H1 (cell line): Measurements from ENCODE around the gene CDC42BPB. TPM values are rescaled to one million over a fixed set of nuclear protein-coding genes. Genes with fewer than 3 reads are reported as not detected.

Experiments
- CTCF ChIA-PET: fragments of 300-600 bp; sonication (Branson Sonifier 250); formaldehyde crosslinking; loops from one replicate; lab custom pipeline; 2021; ENCODE audit not compliant: partially characterized antibody; lab: Charles Lee
- POLR2A ChIA-PET: fragments of 300-600 bp; sonication (Branson Sonifier 250); formaldehyde crosslinking; loops from one replicate; lab custom pipeline; 2021; ENCODE audit warnings: inconsistent platforms; ENCODE audit not compliant: partially characterized antibody; lab: Charles Lee
- DNase-seq, 2 experiments: peaks; one replicate each; pipeline versions ENCODE4 v3.0.0 to v3.0.0-alpha.2; 2010 to 2022; ENCODE audit warnings: low spot score in 2 of 2, low read depth in 1 of 2, mixed read lengths in 1 of 2
- FAIRE-seq: peaks from 2 replicates; lab custom pipeline; 2011; peaks lifted over from hg19 to GRCh38; lab: Jason Lieb, UNC
- H2AFZ ChIP-seq: 2 replicates; pipeline ENCODE4 v1.8.1; 2012; ENCODE audit warnings: low read length, inconsistent platforms
- H2AK5ac ChIP-seq: 2 replicates; pipeline ENCODE4 v1.6.1; 2013; ENCODE audit warnings: low read depth, low read length
- H2BK120ac ChIP-seq: replicated peaks from 2 replicates; pipeline ENCODE3; 2013; ENCODE audit warnings: low read depth, low read length, inconsistent platforms
- H2BK12ac ChIP-seq: 2 replicates; pipeline ENCODE4 v1.6.1; 2013; ENCODE audit warnings: low read depth, low read length
- H2BK15ac ChIP-seq: 2 replicates; pipeline ENCODE4 v1.6.1; 2013; ENCODE audit warnings: low read length
- H2BK20ac ChIP-seq: 2 replicates; pipeline ENCODE4 v1.6.1; 2013; ENCODE audit warnings: low read length
- H2BK5ac ChIP-seq: 2 replicates; pipeline ENCODE4 v1.6.1; 2013; ENCODE audit warnings: low read depth, low read length
- H3K14ac ChIP-seq: 2 replicates; pipeline ENCODE4 v1.6.1; 2013; ENCODE audit warnings: inconsistent platforms; ENCODE audit not compliant: insufficient read length
- H3K18ac ChIP-seq: 2 replicates; pipeline ENCODE4 v1.6.1; 2013; ENCODE audit warnings: low read length; ENCODE audit errors: extremely low read depth
- H3K23ac ChIP-seq: 2 replicates; pipeline ENCODE4 v1.6.1; 2013; ENCODE audit warnings: inconsistent platforms; ENCODE audit not compliant: insufficient read length
- H3K23me2 ChIP-seq: 2 replicates; pipeline ENCODE4 v1.6.1; 2013; ENCODE audit warnings: low read depth, low read length
- H3K27ac ChIP-seq: 2 replicates; pipeline ENCODE4 v1.6.1; 2011; ENCODE audit warnings: low read depth, low read length, inconsistent platforms
- H3K27me3 ChIP-seq, 4 experiments: replicated peaks in 1 of 4; 1 replicate in 1 of 4; 2 replicates in 3 of 4; pipeline versions ENCODE4 v1.6.1 to v1.8.1; 2011 to 2013; ENCODE audit warnings: low read length in 3 of 4, mild to moderate bottlenecking in 3 of 4, inconsistent platforms in 2 of 4, mixed read lengths in 2 of 4, moderate library complexity in 1 of 4; ENCODE audit not compliant: control insufficient read depth in 3 of 4, insufficient read depth in 3 of 4; ENCODE audit errors: extremely low read depth in 1 of 4
- H3K36me3 ChIP-seq, 4 experiments: 2 replicates each; pipeline versions ENCODE4 v1.6.1 to v1.8.1; 2011 to 2013; ENCODE audit warnings: mild to moderate bottlenecking in 4 of 4, low read length in 3 of 4, moderate library complexity in 2 of 4, control low read depth in 1 of 4, inconsistent platforms in 1 of 4; ENCODE audit not compliant: insufficient read depth in 4 of 4, control insufficient read depth in 2 of 4
- H3K4ac ChIP-seq: replicated peaks from 2 replicates; pipeline ENCODE3; 2013; ENCODE audit warnings: low read length, low read depth, mixed read lengths, inconsistent platforms; ENCODE audit not compliant: insufficient read length
- H3K4me1 ChIP-seq, 4 experiments: replicated peaks in 1 of 4; 1 replicate in 1 of 4; 2 replicates in 3 of 4; pipeline versions ENCODE4 v1.6.1 to v1.8.1; 2011 to 2013; ENCODE audit warnings: low read length in 3 of 4, inconsistent platforms in 2 of 4, mixed read lengths in 1 of 4; ENCODE audit not compliant: insufficient read depth in 4 of 4, control insufficient read depth in 3 of 4
- H3K4me2 ChIP-seq, 2 experiments: 2 replicates each; pipeline versions ENCODE4 v1.6.1 to v1.8.1; 2011 to 2013; ENCODE audit warnings: low read depth in 2 of 2, low read length in 2 of 2, control low read depth in 1 of 2, inconsistent platforms in 1 of 2, mild to moderate bottlenecking in 1 of 2; ENCODE audit not compliant: insufficient read depth in 1 of 2
- H3K4me3 ChIP-seq, 4 experiments: fragments of 200-600, 300-600 bp in 1 of 4; sonication (generic), shearing (Covaris generic), sonication (Bioruptor Twin) in 1 of 4; 2 replicates each; pipeline versions ENCODE4 v1.5.1 to v1.8.1; 2011 to 2016; ENCODE audit warnings: low read length in 4 of 4, low read depth in 3 of 4, control low read depth in 2 of 4, inconsistent platforms in 2 of 4, mild to moderate bottlenecking in 2 of 4, mixed read lengths in 1 of 4, moderate library complexity in 1 of 4; ENCODE audit not compliant: insufficient read depth in 2 of 4; ENCODE audit errors: extremely low read depth in 1 of 4
- H3K56ac ChIP-seq: replicated peaks from 2 replicates; pipeline ENCODE3; 2013; ENCODE audit warnings: low read depth, mild to moderate bottlenecking, mixed read lengths, low read length, inconsistent platforms; ENCODE audit not compliant: insufficient read length
- H3K79me1 ChIP-seq: 2 replicates; pipeline ENCODE4 v1.6.1; 2013; ENCODE audit warnings: low read depth, low read length, control low read depth
- H3K79me2 ChIP-seq, 2 experiments: 2 replicates each; pipeline versions ENCODE4 v1.6.1 to v1.8.1; 2012 to 2013; ENCODE audit warnings: low read length in 2 of 2, mild to moderate bottlenecking in 2 of 2, inconsistent platforms in 1 of 2; ENCODE audit not compliant: insufficient read depth in 2 of 2, control insufficient read depth in 1 of 2
- H3K9ac ChIP-seq, 4 experiments: replicated peaks in 1 of 4; 1 replicate in 1 of 4; 2 replicates in 3 of 4; pipeline versions ENCODE4 v1.6.1 to v1.8.1; 2011 to 2013; ENCODE audit warnings: low read depth in 3 of 4, low read length in 3 of 4, control low read depth in 2 of 4, mild to moderate bottlenecking in 2 of 4, moderate library complexity in 2 of 4, inconsistent platforms in 1 of 4; ENCODE audit errors: extremely low read depth in 1 of 4
- H3K9me3 ChIP-seq, 2 experiments: 2 replicates each; pipeline versions ENCODE4 v1.6.1 to v1.8.1; 2012 to 2013; ENCODE audit warnings: mild to moderate bottlenecking in 2 of 2, moderate library complexity in 2 of 2, control low read depth in 1 of 2, inconsistent platforms in 1 of 2, low read depth in 1 of 2, low read length in 1 of 2, mixed read lengths in 1 of 2; ENCODE audit not compliant: insufficient read depth in 2 of 2
- H4K20me1 ChIP-seq, 2 experiments: replicated peaks in 1 of 2; 2 replicates each; pipeline versions ENCODE3 to v1.8.1; 2011 to 2013; ENCODE audit warnings: inconsistent platforms in 2 of 2, low read length in 2 of 2, mild to moderate bottlenecking in 1 of 2; ENCODE audit not compliant: insufficient read depth in 2 of 2, control insufficient read depth in 1 of 2
- H4K5ac ChIP-seq: 2 replicates; pipeline ENCODE4 v1.6.1; 2013; ENCODE audit warnings: low read length, low read depth, mixed read lengths, inconsistent platforms; ENCODE audit not compliant: insufficient read length
- H4K8ac ChIP-seq: 2 replicates; pipeline ENCODE4 v1.8.0; 2013; ENCODE audit warnings: mild to moderate bottlenecking, moderate library complexity, low read length, inconsistent platforms; ENCODE audit not compliant: insufficient read depth; ENCODE audit errors: extremely low read depth
- H4K91ac ChIP-seq: replicated peaks from 2 replicates; pipeline ENCODE3; 2013; ENCODE audit warnings: low read length, mixed read lengths, inconsistent platforms; ENCODE audit not compliant: insufficient read length
- ASH2L ChIP-seq: fragments of 200-600, 300-600 bp; sonication (generic); IDR thresholded peaks from one replicate; pipeline ENCODE4 v1.7.1; 2017; ENCODE audit warnings: low read length
- KDM4A ChIP-seq: IDR thresholded peaks from one replicate; pipeline ENCODE4 v1.7.1; 2012; ENCODE audit warnings: low read depth, mild to moderate bottlenecking, moderate library complexity, low read length, inconsistent platforms; ENCODE audit not compliant: severe bottlenecking
- SUZ12 ChIP-seq: fragments of 200-600 bp; sonication (generic); IDR thresholded peaks from 2 replicates; pipeline ENCODE4 v1.6.1; 2012; ENCODE audit warnings: mild to moderate bottlenecking, inconsistent platforms, low read length, moderate library complexity, mixed read lengths
- WGBS, 2 experiments: shearing (Covaris generic) in 1 of 2; methylation state at CpG; one replicate each; pipeline versions ENCODE4 v1.1.6 to v1.1.7; 2013 to 2015; ENCODE audit warnings: low lambda C conversion rate in 2 of 2, mixed read lengths in 2 of 2, inconsistent platforms in 1 of 2, low coverage in 1 of 2, missing lambda C conversion rate in 1 of 2; ENCODE audit not compliant: insufficient replicate concordance in 2 of 2, insufficient coverage in 1 of 2, insufficient read length in 1 of 2; ENCODE audit errors: extremely low coverage in 1 of 2, missing lambda C conversion rate in 1 of 2; 5-methylcytosine and 5-hydroxymethylcytosine counted together
- polyA plus RNA-seq, 7 experiments: library from polyadenylated mRNA; depleted of rRNA in 3 of 7; stranded (reverse) in 5 of 7; unstranded in 2 of 7; fragments of >200 nt in 5 of 7; fragments of 200-250 nt in 2 of 7; gene quantifications; 1 replicate in 5 of 7; 2 replicates in 1 of 7; 4 replicates in 1 of 7; pipeline versions ENCODE4 v1.2.1 to v1.2.3, GENCODE V29; 2011 to 2013; ENCODE audit warnings: missing spikeins in 2 of 7, mixed read lengths in 2 of 7
- total RNA-seq: library from RNA; stranded (reverse); fragmentation: NEBNext Ultra II Directional; extraction: Animal tissue kit (Norgen Biotek cat#: 25700); gene quantifications from 2 replicates; pipeline ENCODE4 v1.2.1, GENCODE V29; 2021

The CDC42BPB gene
- total and polyA plus RNA-seq, 2 of the 8 experiments (the other 6 are each of a cell fraction or from before 2014, with no cell fraction given): 51.2 to 88.2 TPM

DNA sequence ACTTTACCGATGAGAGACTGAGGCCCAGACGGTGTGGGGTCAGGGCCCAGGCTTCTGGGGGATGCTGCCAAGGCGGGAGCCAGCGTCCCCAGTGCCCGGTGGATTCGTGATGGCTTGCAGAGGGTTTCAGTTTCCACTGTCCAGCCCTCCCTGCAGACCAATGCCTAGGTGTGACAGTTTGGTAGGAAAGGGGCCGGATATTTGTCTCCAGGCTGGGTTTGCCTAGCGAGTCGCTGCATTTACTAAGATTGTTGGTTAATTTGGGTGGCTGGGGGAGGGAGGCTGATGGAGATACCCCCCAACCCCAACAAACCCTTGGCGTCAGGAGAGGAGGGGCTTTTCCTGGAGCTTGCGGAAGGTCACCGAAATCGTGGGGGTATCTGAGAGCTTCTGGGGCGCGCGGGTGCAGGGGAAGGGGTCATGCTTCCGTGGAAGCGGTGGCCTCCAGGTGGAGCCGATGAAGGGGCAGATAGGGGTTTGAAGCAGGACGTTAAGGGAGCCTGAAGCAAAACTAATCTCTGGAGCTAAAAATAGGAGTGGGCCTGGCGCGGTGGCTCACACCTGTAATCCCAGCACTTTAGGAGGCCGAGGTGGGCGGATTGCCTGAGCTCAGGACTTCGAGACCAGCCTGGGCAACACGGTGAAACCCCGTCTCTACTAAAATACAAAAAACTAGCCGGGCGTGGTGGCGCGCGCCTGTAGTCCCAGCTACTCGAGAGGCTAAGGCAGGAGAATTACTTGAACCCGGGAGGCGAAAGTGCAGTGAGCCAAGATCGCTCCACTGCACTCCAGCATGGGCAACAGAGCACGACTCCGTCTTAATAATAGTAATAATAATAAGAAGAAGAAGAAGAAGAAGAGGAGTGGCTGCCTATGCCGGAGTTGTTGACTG, 1.1 kb upstream of the CDC42BPB start:
- Histone ChIP-seq H3K23ac (no peak overlapping the region), H3K4ac (no peak overlapping the region), H2BK15ac (no peak overlapping the region), H3K79me2 (peaks cover 16 to 28% of the 10 kb centered on the region in 2 experiments), H3K9ac (peak overlapping the region in 2 of 4 experiments; percentile 13 to 43; a peak in 4 of 7 replicates), H3K27ac (no peak overlapping the region), H4K20me1 (peaks cover 7 to 11% of the 10 kb centered on the region in 2 experiments), H3K23me2 (peaks cover 12% of the 10 kb centered on the region), H3K4me2 (peak overlapping the region; percentile 81 to 95), H3K36me3 (no peaks in the 10 kb centered on the region), H3K9me3 (no peaks in the 10 kb centered on the region), H2AFZ (peak overlapping the region; percentile 94; the same call in 1 of the 2 replicates), H2BK12ac (no peak overlapping the region), H4K5ac (no peak overlapping the region), H3K18ac (no peak overlapping the region; the same call in 1 of the 2 replicates), H2BK120ac (no peak overlapping the region), H4K91ac (no peak overlapping the region), H2BK20ac (no peak overlapping the region), H3K14ac (no peak overlapping the region), H3K4me3 (peak overlapping the region; percentile 54 to 93 (median 75)), H3K27me3 (no peaks in the 10 kb centered on the region), H3K79me1 (no peaks in the 10 kb centered on the region; the same call in 1 of the 2 replicates), H2AK5ac (no peak overlapping the region), H2BK5ac (no peak overlapping the region), H4K8ac (peak overlapping the region; percentile 79; the same call in 1 of the 2 replicates), H3K4me1 (peaks cover 0 to 7% (median 0%) of the 10 kb centered on the region in 4 experiments; a peak in 5 of 7 replicates), H3K56ac (no peak overlapping the region)
- no peak for DNase-seq
- no peak for FAIRE-seq
- ChIA-PET POLR2A (interaction anchor here (0.7 to 1.4 kb wide), 4 partner anchors 9 to 464 kb away, joined by 3 read pairs; partner anchors contain the start of gene CKB), CTCF (interaction anchor here (0.6 to 1.9 kb wide), 7 partner anchors 9 to 1026 kb away, joined by 3 to 7 read pairs (median 4); no protein-coding TSS in a partner anchor)
- WGBS, 2 experiments: 46% methylated on average over 36 of the region's 39 CpGs; no CpG with 5 or more reads in 1 of the 2 experiments
- TF ChIP-seq SUZ12 (no peak), KDM4A (peak; percentile 45), ASH2L (peak; percentile 16)
